Stimulated activated CD4-positive, alpha-beta T cell treated with anti-CD3 and anti-CD28 coated beads, Interleukin-4, amount 100 ng/mL, for 1 hour (primary cell): Measurements from ENCODE around the gene BPIFB4.
"Not testable (repeated sequence)": the region's sequence is repeated elsewhere in the genome, so short reads cannot be mapped to it uniquely, and the experiment has no call there.

Experiments used
- DNase-seq: peaks from one replicate; pipeline ENCODE4 v3.0.0-alpha.2; 2020

Gene BPIFB4

GRCh38 chr20:33122297-33122696 is 42.9 kb downstream of the BPIFB4 start:
- DNase-seq, result not testable (repeated sequence)

GRCh38 chr20:33124261-33124660 is 44.8 kb downstream of the BPIFB4 start:
- DNase-seq, result no peak

- no peak for DNase-seq
Observed at GRCh38 chr20:33124994-33125393, 45.6 kb downstream of the BPIFB4 start.

- no peak for DNase-seq
Observed at GRCh38 chr20:33125983-33126382, 46.5 kb downstream of the BPIFB4 start.

GRCh38 chr20:33127422-33128097 is 48.1 kb downstream of the BPIFB4 start:
- no peak for DNase-seq

- no peak for DNase-seq
Observed at GRCh38 chr20:33130568-33131061, 51.2 kb downstream of the BPIFB4 start.

- no peak for DNase-seq
Observed at GRCh38 chr20:33131949-33132473, 52.6 kb downstream of the BPIFB4 start.

- DNase-seq, result no peak
Observed at GRCh38 chr20:33132513-33133372, 53.3 kb downstream of the BPIFB4 start.

GRCh38 chr20:33133373-33133941 is 54.0 kb downstream of the BPIFB4 start:
- no peak for DNase-seq

- DNase-seq, result no peak
Observed at GRCh38 chr20:33137195-33137594, 57.8 kb downstream of the BPIFB4 start.

- DNase-seq, result no peak
Observed at GRCh38 chr20:33139467-33139866, 60.0 kb downstream of the BPIFB4 start.

GRCh38 chr20:33145521-33145920 is 66.1 kb downstream of the BPIFB4 start:
- no peak for DNase-seq

- no peak for DNase-seq
Observed at GRCh38 chr20:33147299-33147698, 67.9 kb downstream of the BPIFB4 start.

- DNase-seq, result no peak
Observed at GRCh38 chr20:33148040-33148439, 68.6 kb downstream of the BPIFB4 start.

GRCh38 chr20:33154252-33154651 is 74.8 kb downstream of the BPIFB4 start:
- DNase-seq, result no peak

GRCh38 chr20:33158637-33159385 is 79.4 kb downstream of the BPIFB4 start:
- DNase-seq, result no peak

GRCh38 chr20:33159713-33160112 is 80.3 kb downstream of the BPIFB4 start:
- DNase-seq, result no peak

- DNase-seq, result no peak
Observed at GRCh38 chr20:33160681-33161080, 81.2 kb downstream of the BPIFB4 start.
